GM23248 (cell line): Measurements from ENCODE around the gene ZNF546.

Experiments used
- EZH2 ChIP-seq: fragments of 200-600 bp; sonication (generic); IDR thresholded peaks from 2 replicates; pipeline ENCODE4 v1.6.1; 2018; ENCODE audit warnings: antibody characterized with exemption, mild to moderate bottlenecking; ENCODE audit not compliant: insufficient read depth, poor library complexity, severe bottlenecking
- EZH2phosphoT487 ChIP-seq: fragments of 200-600 bp; sonication (generic); IDR thresholded peaks from 2 replicates; pipeline ENCODE4 v1.6.1; 2018; ENCODE audit warnings: antibody characterized with exemption, moderate library complexity, mild to moderate bottlenecking, low read depth; ENCODE audit not compliant: insufficient read depth

DNA sequence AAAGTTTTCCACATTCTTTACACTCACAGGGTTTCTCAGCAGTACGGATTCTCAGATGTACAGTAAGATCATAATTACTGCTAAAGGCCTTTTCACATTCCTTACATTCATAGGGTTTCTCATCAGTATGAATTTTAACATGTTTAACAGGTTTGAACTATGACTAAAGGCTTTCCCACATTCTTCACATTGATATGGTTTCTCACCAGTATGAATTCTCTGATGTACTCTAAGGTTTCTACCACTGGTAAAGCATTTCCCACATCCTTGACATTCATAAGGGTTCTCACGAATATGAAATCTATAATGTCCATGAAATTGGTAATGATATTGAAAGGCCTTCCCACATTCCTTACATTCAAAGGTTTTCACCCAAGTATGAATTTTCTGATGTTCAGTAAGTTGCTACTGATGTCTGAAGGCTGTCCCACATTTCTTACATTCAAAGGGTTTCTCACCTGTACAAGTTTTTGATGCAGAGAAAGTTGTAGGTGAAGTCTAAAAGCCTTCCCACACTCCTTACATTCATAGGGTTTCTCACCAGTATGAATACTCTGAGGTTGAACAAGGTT, 37.2 kb downstream of the ZNF546 start:
- TF ChIP-seq EZH2 = no peak
- no peak for TF ChIP-seq EZH2phosphoT487
